ENCODE measurements around the gene ADAMTSL5.
A peak's percentile ranks its signal among the peaks of the same experiment; 100 is the strongest.

ADAMTSL5 gene

GRCh38 chr19:1497578-1498235 lies 15.1 kb downstream of the ADAMTSL5 start:
- POLR2A ChIA-PET (ENCODE audit: low non-redundant PET), result interaction anchor here (0.7 kb wide), 1 partner anchor 9 kb away, joined by 3 read pairs; no protein-coding TSS in a partner anchor
- CTCF ChIA-PET, result interaction anchor here (0.6 kb wide), 1 partner anchor 100 kb away, joined by 6 read pairs; no protein-coding TSS in a partner anchor
- no peak overlapping the region for H3K27ac ChIP-seq
- TF ChIP-seq, protein P1, sequence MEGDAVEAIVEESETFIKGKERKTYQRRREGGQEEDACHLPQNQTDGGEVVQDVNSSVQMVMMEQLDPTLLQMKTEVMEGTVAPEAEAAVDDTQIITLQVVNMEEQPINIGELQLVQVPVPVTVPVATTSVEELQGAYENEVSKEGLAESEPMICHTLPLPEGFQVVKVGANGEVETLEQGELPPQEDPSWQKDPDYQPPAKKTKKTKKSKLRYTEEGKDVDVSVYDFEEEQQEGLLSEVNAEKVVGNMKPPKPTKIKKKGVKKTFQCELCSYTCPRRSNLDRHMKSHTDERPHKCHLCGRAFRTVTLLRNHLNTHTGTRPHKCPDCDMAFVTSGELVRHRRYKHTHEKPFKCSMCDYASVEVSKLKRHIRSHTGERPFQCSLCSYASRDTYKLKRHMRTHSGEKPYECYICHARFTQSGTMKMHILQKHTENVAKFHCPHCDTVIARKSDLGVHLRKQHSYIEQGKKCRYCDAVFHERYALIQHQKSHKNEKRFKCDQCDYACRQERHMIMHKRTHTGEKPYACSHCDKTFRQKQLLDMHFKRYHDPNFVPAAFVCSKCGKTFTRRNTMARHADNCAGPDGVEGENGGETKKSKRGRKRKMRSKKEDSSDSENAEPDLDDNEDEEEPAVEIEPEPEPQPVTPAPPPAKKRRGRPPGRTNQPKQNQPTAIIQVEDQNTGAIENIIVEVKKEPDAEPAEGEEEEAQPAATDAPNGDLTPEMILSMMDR (conservative IDR thresholded peaks at IDR 0.05; ENCODE audit: low read depth), result no peak
- no peak for DNase-seq (ENCODE audit: low spot score)

- ChIA-PET CTCF (no interaction called here), POLR2A (ENCODE audit: low non-redundant PET) (interaction anchor here (0.7 kb wide), 1 partner anchor 9 kb away, joined by 3 read pairs; no protein-coding TSS in a partner anchor)
- no peak for DNase-seq (ENCODE audit: low spot score)
- peak overlapping the region; percentile 40 for H3K27ac ChIP-seq
- TF ChIP-seq, protein P1 (conservative IDR thresholded peaks at IDR 0.05; ENCODE audit: low read depth), result no peak
Observed at GRCh38 chr19:1496714-1497577, 15.9 kb downstream of the ADAMTSL5 start.

DNA sequence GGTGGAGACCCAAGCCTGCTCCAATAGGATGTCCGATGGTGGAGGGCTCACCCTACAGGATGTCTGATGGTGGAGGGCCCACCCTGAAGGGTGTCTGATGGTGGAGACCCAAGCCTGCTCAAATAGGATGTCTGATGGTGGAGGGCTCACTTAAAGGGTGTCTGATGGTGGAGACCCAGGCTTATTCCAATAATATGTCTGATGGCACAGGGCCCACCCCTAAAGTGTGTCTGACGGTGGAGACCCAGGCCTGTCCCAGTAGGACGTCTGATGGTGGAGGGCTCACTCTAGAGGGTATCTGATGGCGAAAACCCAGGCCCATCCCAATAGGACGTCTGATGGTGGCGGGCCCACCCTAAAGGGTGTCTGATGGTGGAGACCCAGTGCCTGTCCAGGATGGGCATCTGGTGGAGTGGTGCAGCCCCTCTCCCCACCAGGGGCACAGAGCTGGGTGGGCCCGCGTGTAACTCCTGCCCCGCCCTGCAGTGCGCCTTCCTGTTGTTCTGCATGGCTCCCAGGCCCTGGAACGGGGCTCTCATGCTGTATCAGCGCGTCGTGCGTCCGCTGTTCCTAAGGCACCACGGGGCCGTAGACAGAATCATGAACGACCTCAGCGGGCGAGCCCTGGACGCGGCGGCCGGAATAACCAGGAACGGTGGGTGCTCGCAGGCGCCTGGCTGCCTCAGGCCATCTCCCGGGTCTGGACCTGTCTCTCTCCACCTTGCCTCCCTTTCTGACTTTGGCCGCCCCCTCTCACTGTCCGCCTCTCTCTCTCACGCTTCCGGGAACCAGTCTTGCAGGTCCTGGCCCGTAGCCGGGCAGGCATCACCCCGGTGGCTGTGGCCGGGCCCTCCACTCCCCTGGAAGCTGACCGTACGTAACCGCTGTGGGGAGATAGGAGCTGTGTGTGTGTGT lies 16.8 kb downstream of the ADAMTSL5 start:
- CTCF ChIA-PET, result no interaction called here
- POLR2A ChIA-PET (ENCODE audit: low non-redundant PET), result no interaction called here
- DNase-seq (ENCODE audit: low spot score), result no peak
- H3K27ac ChIP-seq, result peak overlapping the region; percentile 40
- TF ChIP-seq, protein P1 (conservative IDR thresholded peaks at IDR 0.05; ENCODE audit: low read depth), result no peak

- POLR2A ChIA-PET (ENCODE audit: low non-redundant PET), result no interaction called here
Observed at GRCh38 chr19:1495051-1495798, 17.6 kb downstream of the ADAMTSL5 start.

DNA sequence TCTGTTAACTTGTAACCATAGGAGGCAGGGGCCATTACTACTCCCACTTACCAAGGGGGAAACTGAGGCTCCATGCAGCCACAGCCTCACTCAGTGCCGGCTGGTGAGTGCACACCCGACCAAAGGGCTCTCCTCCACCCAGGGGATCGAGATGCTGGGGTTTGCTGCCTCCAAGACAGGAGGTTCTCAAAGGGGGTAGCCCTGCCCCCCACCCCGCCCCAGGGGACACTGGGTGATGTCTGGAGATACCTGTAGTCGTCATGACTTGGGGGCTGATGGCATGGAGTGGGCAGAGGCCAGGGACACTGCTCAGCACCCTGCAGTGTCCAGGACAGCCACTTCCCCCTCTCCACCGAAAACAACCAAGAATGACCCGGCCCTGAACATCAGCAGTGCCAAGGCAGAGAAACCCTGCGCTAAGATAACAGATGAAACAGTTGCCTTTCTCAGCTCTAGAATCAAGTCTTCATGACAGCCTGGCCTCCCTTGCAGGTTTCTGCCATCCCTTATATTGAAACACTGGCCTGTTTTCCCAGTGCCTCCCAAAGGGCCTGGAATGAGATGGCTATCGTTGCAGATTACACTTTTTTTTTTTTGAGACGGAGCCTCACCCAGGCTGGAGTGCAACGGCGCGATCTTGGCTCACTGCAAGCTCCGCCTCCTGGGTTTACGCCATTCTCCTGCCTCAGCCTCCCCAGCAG lies 18.6 kb downstream of the ADAMTSL5 start:
- ChIA-PET CTCF (no interaction called here), POLR2A (ENCODE audit: low non-redundant PET) (no interaction called here)
- 0 out of 2 replicates have a peak overlapping the region, but pooled peaks have one; percentile 6 for H3K27ac ChIP-seq
- TF ChIP-seq, protein P1 (conservative IDR thresholded peaks at IDR 0.05; ENCODE audit: low read depth), result no peak
- no peak for DNase-seq (ENCODE audit: low spot score)

More at GRCh38 chr19:1495051-1495798, 17.6 kb downstream of the ADAMTSL5 start:
- no peak for DNase-seq (ENCODE audit: low spot score)
- CTCF ChIA-PET, result no interaction called here
- TF ChIP-seq, protein P1 (conservative IDR thresholded peaks at IDR 0.05; ENCODE audit: low read depth), result no peak
- no peak overlapping the region for H3K27ac ChIP-seq

Measured in RWPE1 (cell line).